SH-SY5Y (cell line): ENCODE data around the gene SLC24A3.

Experiments
- GATA2 ChIP-seq: IDR thresholded peaks from 2 replicates; pipeline ENCODE4 v1.6.1; 2011; ENCODE audit warnings: mild to moderate bottlenecking, low read depth, low read length
- GATA3 ChIP-seq: IDR thresholded peaks from 2 replicates; pipeline ENCODE4 v1.6.1; 2011; ENCODE audit warnings: low read depth, mild to moderate bottlenecking, low read length, moderate library complexity

GRCh38 chr20:19757487-19758132 lies 545.2 kb downstream of the SLC24A3 start:
- TF ChIP-seq GATA2 (no peak), GATA3 (no peak)
